ENCODE results near the gene ASCC2. TPM values are rescaled to one million over a fixed set of nuclear protein-coding genes. Genes with fewer than 3 reads are reported as not detected.

The ASCC2 gene
- total and polyA plus RNA-seq, 2 donors (not counting 3 experiments of a cell fraction or from before 2014, with no cell fraction given): 43.6 to 60.7 TPM

GRCh38 chr22:29769723-29770321 is 68.3 kb downstream of the ASCC2 start:
- dilution Hi-C loops (cut with MboI; ENCODE audit: extremely low pct_ligation_motif_present, low sequenced_read_pairs): no loop called here
- intact Hi-C loops (cut with micrococcal nuclease): no loop called here

More at GRCh38 chr22:29769723-29770321, 68.3 kb downstream of the ASCC2 start:
- Histone ChIP-seq H3K4me3 (replicated peaks in 1 of 3; ENCODE audit: insufficient read depth in 1 of 3, low read depth in 1 of 3, low read length in 3 of 3) (no peak overlapping the region), H3K9me1 (replicated peaks; ENCODE audit: control insufficient read depth, extremely low read depth, insufficient read depth, low read length) (no peaks in the 10 kb centered on the region), H3K36me3 (ENCODE audit: control insufficient read depth in 2 of 2, extremely low read depth in 1 of 2, insufficient read depth in 2 of 2, low read length in 2 of 2) (peaks cover 0 to 4% of the 10 kb centered on the region in 2 experiments), H3K9me3 (replicated peaks; ENCODE audit: control insufficient read depth, insufficient read depth, low read length) (no peaks in the 10 kb centered on the region), H3K4me1 (ENCODE audit: control insufficient read depth, extremely low read depth, insufficient read depth, low read length) (peaks cover 12% of the 10 kb centered on the region), H3K27me3 (ENCODE audit: control insufficient read depth in 2 of 2, insufficient read depth in 2 of 2, low read length in 2 of 2) (no peaks in the 10 kb centered on the region), H3K9ac (replicated peaks; ENCODE audit: extremely low read depth, insufficient read depth, low read length) (no peak overlapping the region), H4K20me1 (replicated peaks; ENCODE audit: control insufficient read depth, extremely low read depth, insufficient read depth, low read length) (no peaks in the 10 kb centered on the region), H3K79me2 (ENCODE audit: control insufficient read depth, insufficient read depth, low read length) (peaks cover 15% of the 10 kb centered on the region), H2AFZ (ENCODE audit: low read depth, low read length) (no peak overlapping the region), H3K4me2 (ENCODE audit: insufficient read depth, low read length) (no peak overlapping the region), H3K27ac (ENCODE audit: insufficient read depth, low read depth, low read length) (no peak overlapping the region)
- no TSS peak for BruUV-seq (replicated peaks)
- DNase-seq (ENCODE audit: low read depth, low spot score) (no peak), FAIRE-seq (no peak)
- no peak for TF ChIP-seq POLR2A (IDR thresholded peaks at IDR 0.05; ENCODE audit: low read depth, low read length)
- TF ChIP-seq FOS (IDR thresholded peaks at IDR 0.05; ENCODE audit: borderline replicate concordance, insufficient read depth, low read length): no peak
- TF ChIP-seq EZH2 (IDR thresholded peaks at IDR 0.05; ENCODE audit: borderline replicate concordance, low read depth, low read length, severe bottlenecking): no peak
- TF ChIP-seq MYC (IDR thresholded peaks at IDR 0.05; ENCODE audit: low read depth, low read length): no peak
- TF ChIP-seq GATA2 (IDR thresholded peaks at IDR 0.05; ENCODE audit: insufficient read depth, insufficient read length, low read depth, low read length): no peak
- TF ChIP-seq MAX (IDR thresholded peaks at IDR 0.05; ENCODE audit: insufficient read depth, insufficient read length): no peak
- TF ChIP-seq JUN (IDR thresholded peaks at IDR 0.05; ENCODE audit: borderline replicate concordance, insufficient read depth, insufficient read length, low read depth): no peak
- TF ChIP-seq POLR2AphosphoS5 (IDR thresholded peaks at IDR 0.05; ENCODE audit: insufficient read depth, low read depth, low read length): no peak
- TF ChIP-seq CTCF (IDR thresholded peaks at IDR 0.05; ENCODE audit: extremely low read depth in 1 of 2, insufficient read depth in 1 of 2, low read depth in 1 of 2, low read length in 2 of 2): no peak
- POLR2A ChIA-PET: no interaction called here
- CTCF ChIA-PET: interaction anchor here (1.6 kb wide), 1 partner anchor 235 kb away, joined by 5 read pairs; no protein-coding TSS in a partner anchor

All from endothelial cell of umbilical vein (primary cell).